ENCODE results near the gene TNFRSF8. TPM values are rescaled to one million over a fixed set of nuclear protein-coding genes. Genes with fewer than 3 reads are reported as not detected.

The TNFRSF8 gene
- total RNA-seq, 1 experiment from 2014 or later = 2.9 TPM

DNA sequence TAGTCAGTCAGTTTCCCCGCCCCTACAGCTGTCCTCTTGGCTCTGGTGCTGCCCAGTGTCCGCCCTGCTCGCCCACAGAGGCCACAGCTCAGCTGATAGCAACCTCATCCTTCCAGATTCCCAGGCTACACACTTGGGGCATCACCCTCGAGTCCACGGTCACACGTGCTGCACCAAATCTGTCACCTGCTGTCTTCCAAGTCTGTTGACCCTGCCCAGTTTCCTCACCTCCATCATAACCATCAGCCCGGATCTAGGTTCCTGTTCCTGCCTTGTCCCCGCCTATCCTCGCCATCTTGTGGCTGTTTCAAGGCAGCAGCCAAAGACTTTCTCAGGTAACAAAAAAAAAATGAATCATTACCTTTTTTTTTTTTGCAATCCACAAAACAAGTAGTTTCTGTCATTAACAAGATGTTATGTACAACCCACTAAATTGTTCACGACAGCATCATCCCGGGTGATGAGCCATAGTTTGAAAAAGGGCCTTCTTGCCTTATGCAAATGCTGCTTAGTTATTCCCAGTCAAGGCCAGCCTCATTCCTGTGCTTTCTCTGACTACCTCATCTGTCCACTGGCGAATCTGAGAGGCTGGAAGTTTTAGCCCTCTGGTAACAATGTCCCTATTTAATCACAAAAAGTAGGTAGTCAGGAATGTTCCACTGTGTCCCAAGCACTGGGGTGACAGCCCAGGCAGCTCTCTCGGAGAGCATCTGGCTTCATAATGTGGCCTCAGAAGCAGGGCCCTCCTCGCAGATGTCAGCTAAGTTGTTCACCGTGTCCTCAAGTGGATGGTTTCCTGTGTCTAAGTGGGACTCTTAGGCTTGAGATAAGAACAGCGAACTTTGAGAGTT lies 48.7 kb upstream of the TNFRSF8 start:
- Histone ChIP-seq H2AFZ (ENCODE audit: low read length) (no peak overlapping the region), H4K20me1 (ENCODE audit: control insufficient read depth, insufficient read depth, insufficient read length) (no peaks in the 10 kb centered on the region), H2BK15ac (ENCODE audit: low read depth, low read length) (no peak overlapping the region), H3K4me1 (ENCODE audit: insufficient read depth, low read length) (no peaks in the 10 kb centered on the region; the same call in 1 of the 2 replicates), H2BK12ac (ENCODE audit: insufficient read length, low read depth, low read length) (no peak overlapping the region), H2AK5ac (ENCODE audit: insufficient read length, low read length) (no peak overlapping the region), H3K79me1 (ENCODE audit: insufficient read depth, low read depth, low read length, poor library complexity, severe bottlenecking) (no peaks in the 10 kb centered on the region), H3K27me3 (ENCODE audit: insufficient read depth, low read length) (no peaks in the 10 kb centered on the region), H3K4me2 (ENCODE audit: insufficient read depth, insufficient read length, low read length) (no peak overlapping the region), H4K5ac (ENCODE audit: insufficient read length, low read depth, low read length) (no peak overlapping the region), H2BK5ac (ENCODE audit: insufficient read length, low read length) (no peak overlapping the region), H3K23ac (ENCODE audit: insufficient read length, low read depth, low read length) (no peak overlapping the region), H3K56ac (ENCODE audit: insufficient read length, low read depth, low read length) (no peak overlapping the region), H3K9me3 (ENCODE audit: control insufficient read depth, low read depth, low read length) (no peaks in the 10 kb centered on the region), H4K8ac (replicated peaks; ENCODE audit: insufficient read length, low read depth, low read length) (no peak overlapping the region), H2BK120ac (ENCODE audit: low read depth, low read length, poor library complexity, severe bottlenecking) (no peak overlapping the region), H3K4ac (ENCODE audit: low read depth, low read length) (no peak overlapping the region), H4K91ac (ENCODE audit: insufficient read length, low read depth, low read length) (no peak overlapping the region), H3K14ac (ENCODE audit: insufficient read depth, low read length) (no peak overlapping the region), H3K23me2 (ENCODE audit: insufficient read length, low read depth, low read length, poor library complexity, severe bottlenecking) (no peaks in the 10 kb centered on the region), H2BK20ac (ENCODE audit: low read depth, low read length, poor library complexity, severe bottlenecking) (no peak overlapping the region), H3T11ph (ENCODE audit: low read length) (no peak overlapping the region), H3K9ac (ENCODE audit: extremely low read depth, insufficient read length, low read length) (no peak overlapping the region), H3K27ac (ENCODE audit: insufficient read length, low read depth, low read length) (no peak overlapping the region), H3K79me2 (ENCODE audit: insufficient read depth, low read length) (no peaks in the 10 kb centered on the region), H3K18ac (ENCODE audit: insufficient read length, low read depth, low read length) (peak overlapping the region; percentile 67)
- no peak overlapping the region; a peak in 1 of 5 replicates for H3K4me3 Mint-ChIP-seq
- H3K27me3 Mint-ChIP-seq (ENCODE audit: low read depth) = no peaks in the 10 kb centered on the region
- H3K36me3 Mint-ChIP-seq (ENCODE audit: insufficient read depth in 1 of 3, low read depth in 3 of 3) = peaks cover 19 to 39% (median 38%) of the 10 kb centered on the region in 3 experiments
- TF ChIP-seq, protein P1, sequence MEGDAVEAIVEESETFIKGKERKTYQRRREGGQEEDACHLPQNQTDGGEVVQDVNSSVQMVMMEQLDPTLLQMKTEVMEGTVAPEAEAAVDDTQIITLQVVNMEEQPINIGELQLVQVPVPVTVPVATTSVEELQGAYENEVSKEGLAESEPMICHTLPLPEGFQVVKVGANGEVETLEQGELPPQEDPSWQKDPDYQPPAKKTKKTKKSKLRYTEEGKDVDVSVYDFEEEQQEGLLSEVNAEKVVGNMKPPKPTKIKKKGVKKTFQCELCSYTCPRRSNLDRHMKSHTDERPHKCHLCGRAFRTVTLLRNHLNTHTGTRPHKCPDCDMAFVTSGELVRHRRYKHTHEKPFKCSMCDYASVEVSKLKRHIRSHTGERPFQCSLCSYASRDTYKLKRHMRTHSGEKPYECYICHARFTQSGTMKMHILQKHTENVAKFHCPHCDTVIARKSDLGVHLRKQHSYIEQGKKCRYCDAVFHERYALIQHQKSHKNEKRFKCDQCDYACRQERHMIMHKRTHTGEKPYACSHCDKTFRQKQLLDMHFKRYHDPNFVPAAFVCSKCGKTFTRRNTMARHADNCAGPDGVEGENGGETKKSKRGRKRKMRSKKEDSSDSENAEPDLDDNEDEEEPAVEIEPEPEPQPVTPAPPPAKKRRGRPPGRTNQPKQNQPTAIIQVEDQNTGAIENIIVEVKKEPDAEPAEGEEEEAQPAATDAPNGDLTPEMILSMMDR (conservative IDR thresholded peaks at IDR 0.05) = peak; percentile 52
- H3K27ac Mint-ChIP-seq = peak overlapping the region; percentile 57 to 92 (median 68); a peak in 5 of 7 replicates
- peaks cover 5 to 8% of the 10 kb centered on the region in 2 experiments; a peak in 3 of 4 replicates for H3K4me1 Mint-ChIP-seq
- DNase-seq = peak; percentile 65
- WGBS (ENCODE audit: extremely low coverage, insufficient read length, low lambda C conversion rate) = no CpG with 5 or more reads among the region's 16 CpGs
- H3K9me3 Mint-ChIP-seq = no peaks in the 10 kb centered on the region
